CD4-positive, alpha-beta T cell (primary cell): Measurements from ENCODE around the gene TAOK3. TPM values are rescaled to one million over a fixed set of nuclear protein-coding genes. Genes with fewer than 3 reads are reported as not detected.

Source experiments
- ATAC-seq: fragments of 200-7000 bp; cut with Tn5 transposase; one replicate; pipeline ENCODE4 v1.10.0; 2022; ENCODE audit warnings: mild to moderate bottlenecking; ENCODE audit not compliant: poor library complexity
- CTCF ChIA-PET: fragments of 350-600 bp; sonication (Branson Sonifier 250); formaldehyde crosslinking; loops from one replicate; lab custom pipeline; 2021; ENCODE audit warnings: antibody characterized with exemption, inconsistent platforms; lab: Charles Lee
- POLR2A ChIA-PET: fragments of 350-600 bp; sonication (Branson Sonifier 250); formaldehyde crosslinking; loops from one replicate; lab custom pipeline; 2021; ENCODE audit warnings: antibody characterized with exemption, inconsistent platforms; lab: Charles Lee
- DNase-seq, 14 experiments: peaks; one replicate each; pipeline ENCODE4 v3.0.0-alpha.2; 2013 to 2020; ENCODE audit warnings: mixed read lengths in 2 of 14
- H3K27ac ChIP-seq, 2 donors: one replicate each; pipeline versions ENCODE4 v1.5.1 to v1.7.0; 2013; ENCODE audit warnings: low read length in 2 of 2, low read depth in 1 of 2, mild to moderate bottlenecking in 1 of 2
- H3K27me3 ChIP-seq, 2 experiments: 1 replicate in 1 of 2; 2 replicates in 1 of 2; pipeline versions ENCODE4 v1.6.1 to v1.7.0; 2013; ENCODE audit warnings: low read length in 2 of 2, control low read depth in 1 of 2, mild to moderate bottlenecking in 1 of 2, moderate library complexity in 1 of 2; ENCODE audit not compliant: insufficient read depth in 2 of 2, control insufficient read depth in 1 of 2
- H3K36me3 ChIP-seq: one replicate; pipeline ENCODE4 v1.6.1; 2013; ENCODE audit warnings: low read length, control low read depth; ENCODE audit not compliant: insufficient read depth
- H3K4me1 ChIP-seq: one replicate; pipeline ENCODE4 v1.6.1; 2013; ENCODE audit warnings: low read length, control low read depth; ENCODE audit not compliant: insufficient read depth
- H3K4me3 ChIP-seq: one replicate; pipeline ENCODE4 v1.5.1; 2013; ENCODE audit warnings: mild to moderate bottlenecking, low read length, moderate library complexity
- H3K9me3 ChIP-seq, 2 experiments: 1 replicate in 1 of 2; 2 replicates in 1 of 2; pipeline versions ENCODE4 v1.6.1 to v1.7.0; 2013; ENCODE audit warnings: low read length in 2 of 2, mild to moderate bottlenecking in 2 of 2, control low read depth in 1 of 2, moderate library complexity in 1 of 2; ENCODE audit not compliant: control insufficient read depth in 1 of 2, insufficient read depth in 1 of 2
- H3K27ac Mint-ChIP-seq: one replicate; pipeline ENCODE4 v1.8.0; 2020; ENCODE audit warnings: mixed read lengths
- H3K27me3 Mint-ChIP-seq: one replicate; pipeline ENCODE4 v1.8.0; 2021; ENCODE audit warnings: mixed read lengths
- H3K36me3 Mint-ChIP-seq: one replicate; pipeline ENCODE4 v1.8.0; 2021; ENCODE audit warnings: low read depth, mixed read lengths
- H3K4me1 Mint-ChIP-seq: one replicate; pipeline ENCODE4 v1.8.0; 2021; ENCODE audit warnings: low read depth, mixed read lengths
- H3K4me3 Mint-ChIP-seq: one replicate; pipeline ENCODE4 v1.8.0; 2020; ENCODE audit warnings: mild to moderate bottlenecking, mixed read lengths
- H3K9me3 Mint-ChIP-seq: one replicate; pipeline ENCODE4 v1.8.0; 2020; ENCODE audit warnings: mixed read lengths
- intact Hi-C, 2 experiments: fragments of 100-400 bp; cut with DNase I in 1 of 2; cut with micrococcal nuclease in 1 of 2; formaldehyde crosslinking; loops; one replicate each; pipeline versions ENCODE4 v1.15.1 to v1.9.0; 2023 to 2025; cut with DNase I, micrococcal nuclease
- total RNA-seq, 174 experiments: library from RNA in 2 of 174; stranded (reverse) in 2 of 174; gene quantifications; one replicate each; pipeline ENCODE4 v1.2.3 and lab custom pipeline; 2021 to 2026
- TF ChIP-seq, protein P1 (sequence below): fragments of 200-600 bp; IDR thresholded peaks from one replicate; pipeline ENCODE4 v1.8.0; 2022; ENCODE audit warnings: antibody characterized with exemption, mild to moderate bottlenecking

TAOK3 gene
- total RNA-seq, 2 experiments from 2014 or later, result 53.5 to 56.6 TPM

DNA sequence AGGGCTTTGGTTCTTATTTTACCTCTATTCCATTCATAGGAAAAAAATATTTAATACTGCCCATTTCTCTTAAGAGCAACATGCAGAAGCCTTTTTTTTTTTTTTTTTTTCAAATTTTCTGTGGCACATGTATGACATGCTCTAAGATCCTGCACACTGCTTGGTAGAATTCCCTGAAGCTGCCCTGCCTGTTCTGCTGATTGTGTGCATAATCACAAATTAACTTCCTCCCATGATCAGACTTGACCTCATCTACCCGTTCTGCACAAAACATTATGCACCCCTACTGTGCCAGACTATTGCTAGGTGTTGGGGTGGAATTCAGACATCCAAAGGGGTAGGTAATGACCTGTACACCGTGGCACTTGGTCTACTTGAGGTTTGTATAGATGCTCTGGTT, 25.8 kb upstream of the TAOK3 start:
- no peak for DNase-seq
- CTCF ChIA-PET, result no interaction called here
- Mint-ChIP-seq H3K4me1 (no peaks in the 10 kb centered on the region), H3K27me3 (no peaks in the 10 kb centered on the region), H3K9me3 (no peaks in the 10 kb centered on the region), H3K36me3 (peaks cover 90% of the 10 kb centered on the region), H3K27ac (no peak overlapping the region), H3K4me3 (no peak overlapping the region)
- H3K36me3 ChIP-seq, result peaks cover 77% of the 10 kb centered on the region
- H3K27ac ChIP-seq, result no peak overlapping the region
- H3K9me3 ChIP-seq, result no peaks in the 10 kb centered on the region
- H3K27me3 ChIP-seq, result no peaks in the 10 kb centered on the region
- no peaks in the 10 kb centered on the region for H3K4me1 ChIP-seq
- POLR2A ChIA-PET, result no interaction called here
- TF ChIP-seq, protein P1, sequence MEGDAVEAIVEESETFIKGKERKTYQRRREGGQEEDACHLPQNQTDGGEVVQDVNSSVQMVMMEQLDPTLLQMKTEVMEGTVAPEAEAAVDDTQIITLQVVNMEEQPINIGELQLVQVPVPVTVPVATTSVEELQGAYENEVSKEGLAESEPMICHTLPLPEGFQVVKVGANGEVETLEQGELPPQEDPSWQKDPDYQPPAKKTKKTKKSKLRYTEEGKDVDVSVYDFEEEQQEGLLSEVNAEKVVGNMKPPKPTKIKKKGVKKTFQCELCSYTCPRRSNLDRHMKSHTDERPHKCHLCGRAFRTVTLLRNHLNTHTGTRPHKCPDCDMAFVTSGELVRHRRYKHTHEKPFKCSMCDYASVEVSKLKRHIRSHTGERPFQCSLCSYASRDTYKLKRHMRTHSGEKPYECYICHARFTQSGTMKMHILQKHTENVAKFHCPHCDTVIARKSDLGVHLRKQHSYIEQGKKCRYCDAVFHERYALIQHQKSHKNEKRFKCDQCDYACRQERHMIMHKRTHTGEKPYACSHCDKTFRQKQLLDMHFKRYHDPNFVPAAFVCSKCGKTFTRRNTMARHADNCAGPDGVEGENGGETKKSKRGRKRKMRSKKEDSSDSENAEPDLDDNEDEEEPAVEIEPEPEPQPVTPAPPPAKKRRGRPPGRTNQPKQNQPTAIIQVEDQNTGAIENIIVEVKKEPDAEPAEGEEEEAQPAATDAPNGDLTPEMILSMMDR, result no peak
- intact Hi-C loops, result no loop called here
- H3K4me3 ChIP-seq, result no peak overlapping the region
- ATAC-seq, result no peak

GRCh38 chr12:118397708-118398440, 25.2 kb upstream of the TAOK3 start:
- DNase-seq (no peak), ATAC-seq (no peak)
- no peaks in the 10 kb centered on the region for H3K4me1 ChIP-seq
- CTCF ChIA-PET, result no interaction called here
- POLR2A ChIA-PET, result no interaction called here
- TF ChIP-seq, protein P1, result no peak
- Mint-ChIP-seq H3K36me3 (peaks cover 90% of the 10 kb centered on the region), H3K27me3 (no peaks in the 10 kb centered on the region), H3K9me3 (no peaks in the 10 kb centered on the region), H3K4me3 (no peak overlapping the region), H3K27ac (no peak overlapping the region), H3K4me1 (no peaks in the 10 kb centered on the region)
- H3K36me3 ChIP-seq, result peaks cover 76% of the 10 kb centered on the region
- intact Hi-C loops, result no loop called here
- H3K27ac ChIP-seq, result no peak overlapping the region
- H3K4me3 ChIP-seq, result no peak overlapping the region
- H3K27me3 ChIP-seq, result no peaks in the 10 kb centered on the region
- H3K9me3 ChIP-seq, result no peaks in the 10 kb centered on the region

GRCh38 chr12:118391836-118392235, 19.1 kb upstream of the TAOK3 start:
- TF ChIP-seq, protein P1, result no peak

More at GRCh38 chr12:118391836-118392235, 19.1 kb upstream of the TAOK3 start:
- no peak overlapping the region for H3K4me3 Mint-ChIP-seq
- no peaks in the 10 kb centered on the region for H3K27me3 Mint-ChIP-seq
- CTCF ChIA-PET, result no interaction called here
- intact Hi-C loops, result no loop called here
- Histone ChIP-seq H3K36me3 (peaks cover 80% of the 10 kb centered on the region), H3K27me3 (no peaks in the 10 kb centered on the region), H3K27ac (no peak overlapping the region), H3K4me3 (no peak overlapping the region), H3K9me3 (no peaks in the 10 kb centered on the region), H3K4me1 (no peaks in the 10 kb centered on the region)
- no peaks in the 10 kb centered on the region for H3K4me1 Mint-ChIP-seq
- POLR2A ChIA-PET, result no interaction called here
- ATAC-seq (no peak), DNase-seq (no peak)
- H3K27ac Mint-ChIP-seq, result no peak overlapping the region
- no peaks in the 10 kb centered on the region for H3K9me3 Mint-ChIP-seq
- peaks cover 97% of the 10 kb centered on the region for H3K36me3 Mint-ChIP-seq
